Effector CD8-positive, alpha-beta T cell (primary cell): ENCODE results near the gene MEF2A.

Source experiments
- DNase-seq: peaks from one replicate; lab custom pipeline; 2025; lab: John Stamatoyannopoulos, UW

Gene MEF2A

GRCh38 chr15:99703603-99704443, 138.0 kb downstream of the MEF2A start:
- DNase-seq: no peak

- DNase-seq: no peak
Measured at GRCh38 chr15:99704444-99704838, 138.7 kb downstream of the MEF2A start.

- no peak for DNase-seq
Measured at GRCh38 chr15:99706557-99707303, 140.9 kb downstream of the MEF2A start.

- no peak for DNase-seq
Measured at GRCh38 chr15:99707473-99708270, 141.9 kb downstream of the MEF2A start.

GRCh38 chr15:99708563-99708962, 142.8 kb downstream of the MEF2A start:
- DNase-seq: no peak

- DNase-seq: no peak
Measured at GRCh38 chr15:99709243-99709986, 143.6 kb downstream of the MEF2A start.

- DNase-seq: no peak
Measured at GRCh38 chr15:99711625-99712024, 145.8 kb downstream of the MEF2A start.

GRCh38 chr15:99712415-99712814, 146.6 kb downstream of the MEF2A start:
- no peak for DNase-seq

- DNase-seq: no peak
Measured at GRCh38 chr15:99716540-99717095, 150.8 kb downstream of the MEF2A start.

- DNase-seq: no peak
Measured at GRCh38 chr15:99717161-99718009, 151.6 kb downstream of the MEF2A start.

- DNase-seq: no peak
Measured at GRCh38 chr15:99718421-99718820, 152.6 kb downstream of the MEF2A start.

- no peak for DNase-seq
Measured at GRCh38 chr15:99719096-99719541, 153.3 kb downstream of the MEF2A start.

- no peak for DNase-seq
Measured at GRCh38 chr15:99720533-99720932, 154.7 kb downstream of the MEF2A start.

GRCh38 chr15:99721104-99721778, 155.5 kb downstream of the MEF2A start:
- no peak for DNase-seq

GRCh38 chr15:99721896-99722295, 156.1 kb downstream of the MEF2A start:
- no peak for DNase-seq

- DNase-seq: no peak
Measured at GRCh38 chr15:99722406-99722805, 156.6 kb downstream of the MEF2A start.

- no peak for DNase-seq
Measured at GRCh38 chr15:99726333-99726732, 160.5 kb downstream of the MEF2A start.

GRCh38 chr15:99727330-99727729, 161.5 kb downstream of the MEF2A start:
- DNase-seq: no peak

GRCh38 chr15:99727733-99728132, 161.9 kb downstream of the MEF2A start:
- DNase-seq: no peak

GRCh38 chr15:99728916-99729315, 163.1 kb downstream of the MEF2A start:
- no peak for DNase-seq
